ENCODE measurements around the gene RNASE11. TPM values are rescaled to one million over a fixed set of nuclear protein-coding genes. Genes with fewer than 3 reads are reported as not detected.
"Not testable (repeated sequence)": the region's sequence is repeated elsewhere in the genome, so short reads cannot be mapped to it uniquely, and the experiment has no call there.

The RNASE11 gene
- total RNA-seq, 6 experiments from 2014 or later = not detected

GRCh38 chr14:20583142-20583541 lies 4.7 kb downstream of the RNASE11 start:
- no peaks in the 10 kb centered on the region for H3K36me3 ChIP-seq
- no peaks in the 10 kb centered on the region for H3K4me1 ChIP-seq
- no peak for TF ChIP-seq POLR2A (IDR thresholded peaks at IDR 0.05)
- TF ChIP-seq, protein P1, sequence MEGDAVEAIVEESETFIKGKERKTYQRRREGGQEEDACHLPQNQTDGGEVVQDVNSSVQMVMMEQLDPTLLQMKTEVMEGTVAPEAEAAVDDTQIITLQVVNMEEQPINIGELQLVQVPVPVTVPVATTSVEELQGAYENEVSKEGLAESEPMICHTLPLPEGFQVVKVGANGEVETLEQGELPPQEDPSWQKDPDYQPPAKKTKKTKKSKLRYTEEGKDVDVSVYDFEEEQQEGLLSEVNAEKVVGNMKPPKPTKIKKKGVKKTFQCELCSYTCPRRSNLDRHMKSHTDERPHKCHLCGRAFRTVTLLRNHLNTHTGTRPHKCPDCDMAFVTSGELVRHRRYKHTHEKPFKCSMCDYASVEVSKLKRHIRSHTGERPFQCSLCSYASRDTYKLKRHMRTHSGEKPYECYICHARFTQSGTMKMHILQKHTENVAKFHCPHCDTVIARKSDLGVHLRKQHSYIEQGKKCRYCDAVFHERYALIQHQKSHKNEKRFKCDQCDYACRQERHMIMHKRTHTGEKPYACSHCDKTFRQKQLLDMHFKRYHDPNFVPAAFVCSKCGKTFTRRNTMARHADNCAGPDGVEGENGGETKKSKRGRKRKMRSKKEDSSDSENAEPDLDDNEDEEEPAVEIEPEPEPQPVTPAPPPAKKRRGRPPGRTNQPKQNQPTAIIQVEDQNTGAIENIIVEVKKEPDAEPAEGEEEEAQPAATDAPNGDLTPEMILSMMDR (IDR thresholded peaks at IDR 0.05) = no peak
- intact Hi-C loops (cut with DNase I) = no loop called here
- ATAC-seq (no peak), DNase-seq (no peak)
- H3K27ac ChIP-seq = no peak overlapping the region
- H3K9me3 ChIP-seq = no peaks in the 10 kb centered on the region
- no peak overlapping the region for H3K4me3 ChIP-seq
- no peaks in the 10 kb centered on the region for H3K27me3 ChIP-seq

- intact Hi-C loops (cut with DNase I) = no loop called here
- no peak overlapping the region for H3K4me3 ChIP-seq
- TF ChIP-seq, protein P1 (IDR thresholded peaks at IDR 0.05) = no peak
- no peak for TF ChIP-seq POLR2A (IDR thresholded peaks at IDR 0.05)
- H3K27ac ChIP-seq = no peak overlapping the region
- no peaks in the 10 kb centered on the region for H3K4me1 ChIP-seq
- H3K9me3 ChIP-seq = no peaks in the 10 kb centered on the region
- H3K36me3 ChIP-seq = no peaks in the 10 kb centered on the region
- no peak for ATAC-seq
- H3K27me3 ChIP-seq = no peaks in the 10 kb centered on the region
- DNase-seq = no peak
- 64% methylated on average over 4 of the region's 4 CpGs for WGBS (ENCODE audit: insufficient coverage, low coverage, low lambda C conversion rate, missing lambda C conversion rate)
Measured at GRCh38 chr14:20580242-20580641, 7.6 kb downstream of the RNASE11 start.

GRCh38 chr14:20578784-20579502 lies 8.9 kb downstream of the RNASE11 start:
- no peaks in the 10 kb centered on the region for H3K36me3 ChIP-seq
- no peak for TF ChIP-seq POLR2A (IDR thresholded peaks at IDR 0.05)
- TF ChIP-seq, protein P1 (IDR thresholded peaks at IDR 0.05) = no peak
- no peak for DNase-seq
- H3K9me3 ChIP-seq = no peaks in the 10 kb centered on the region
- H3K4me3 ChIP-seq = no peak overlapping the region
- no peak overlapping the region for H3K27ac ChIP-seq
- 48% methylated on average over 7 of the region's 14 CpGs for WGBS (ENCODE audit: insufficient coverage, low coverage, low lambda C conversion rate, missing lambda C conversion rate)
- intact Hi-C loops (cut with DNase I) = no loop called here
- no peaks in the 10 kb centered on the region for H3K27me3 ChIP-seq
- no peaks in the 10 kb centered on the region for H3K4me1 ChIP-seq
- ATAC-seq = peak in 1 of 4 donors; percentile 23

DNA sequence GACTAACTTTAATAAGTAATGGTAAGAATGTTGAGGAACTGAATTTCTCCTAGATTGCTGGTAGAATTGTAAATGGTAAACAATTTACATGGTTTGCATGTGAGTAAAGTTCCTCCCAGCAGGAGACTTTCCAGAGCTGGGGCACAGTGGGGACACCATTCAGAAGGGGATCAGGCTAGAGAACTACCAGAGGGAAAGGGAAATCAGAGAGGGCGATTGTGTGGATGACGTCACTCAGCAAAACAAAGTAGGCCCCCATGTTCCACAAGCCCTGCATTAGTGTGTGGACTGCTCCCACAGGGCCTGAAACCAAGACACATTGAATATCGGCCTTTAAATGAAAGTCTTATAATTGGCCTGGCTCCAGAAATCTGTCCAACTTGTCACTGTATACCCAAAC lies 9.5 kb downstream of the RNASE11 start:
- no peak for DNase-seq
- no peak overlapping the region for H3K27ac ChIP-seq
- no peak for TF ChIP-seq POLR2A (IDR thresholded peaks at IDR 0.05)
- TF ChIP-seq, protein P1 (IDR thresholded peaks at IDR 0.05) = no peak
- WGBS (ENCODE audit: insufficient coverage, low coverage, low lambda C conversion rate, missing lambda C conversion rate) = 87% methylated on average over 3 of the region's 3 CpGs
- H3K9me3 ChIP-seq = no peaks in the 10 kb centered on the region
- ATAC-seq = no peak
- no peaks in the 10 kb centered on the region for H3K36me3 ChIP-seq
- H3K4me1 ChIP-seq = no peaks in the 10 kb centered on the region
- H3K27me3 ChIP-seq = no peaks in the 10 kb centered on the region
- H3K4me3 ChIP-seq = no peak overlapping the region
- intact Hi-C loops (cut with DNase I) = no loop called here

- H3K36me3 ChIP-seq; DNase-seq; H3K27ac ChIP-seq; H3K4me1 ChIP-seq; H3K9me3 ChIP-seq; ATAC-seq; H3K4me3 ChIP-seq; H3K27me3 ChIP-seq; intact Hi-C loops (cut with DNase I): not testable (repeated sequence)
- 69% methylated on average over 4 of the region's 4 CpGs for WGBS (ENCODE audit: insufficient coverage, low coverage, low lambda C conversion rate, missing lambda C conversion rate)
Measured at GRCh38 chr14:20572382-20572990, 15.3 kb downstream of the RNASE11 start.

GRCh38 chr14:20570720-20571119 lies 17.1 kb downstream of the RNASE11 start:
- H3K4me3 ChIP-seq; ATAC-seq; H3K27ac ChIP-seq; DNase-seq; H3K9me3 ChIP-seq; H3K27me3 ChIP-seq; H3K4me1 ChIP-seq; intact Hi-C loops (cut with DNase I); H3K36me3 ChIP-seq: not testable (repeated sequence)
- WGBS (ENCODE audit: insufficient coverage, low coverage, low lambda C conversion rate, missing lambda C conversion rate) = no CpG with 5 or more reads among the region's 1 CpG

DNA sequence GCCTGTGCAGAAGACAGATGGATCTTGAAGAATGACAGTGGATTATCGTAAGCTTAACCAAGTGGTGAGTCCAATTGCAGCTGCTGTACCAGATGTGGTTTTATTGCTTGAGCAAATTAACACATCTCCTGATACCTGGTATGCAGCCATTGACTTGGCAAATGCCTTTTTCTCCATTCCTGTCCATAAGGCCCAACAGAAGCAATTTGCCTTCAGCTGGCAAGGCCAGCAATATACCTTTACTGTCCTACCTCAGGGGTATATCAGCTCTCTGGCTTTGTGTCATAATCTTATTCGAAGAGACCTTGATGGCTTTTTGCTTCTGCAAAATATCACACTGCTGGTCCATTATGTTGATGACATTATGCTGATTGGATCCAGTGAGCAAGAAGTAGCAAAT lies 17.9 kb downstream of the RNASE11 start:
- WGBS (ENCODE audit: insufficient coverage, low coverage, low lambda C conversion rate, missing lambda C conversion rate) = 69% methylated on average over 2 of the region's 2 CpGs
- H3K27me3 ChIP-seq; H3K36me3 ChIP-seq; ATAC-seq; H3K4me1 ChIP-seq; intact Hi-C loops (cut with DNase I); H3K4me3 ChIP-seq; H3K9me3 ChIP-seq; DNase-seq; H3K27ac ChIP-seq: not testable (repeated sequence)
